H1 (cell line): ENCODE results near the gene COL6A1. TPM values are rescaled to one million over a fixed set of nuclear protein-coding genes. Genes with fewer than 3 reads are reported as not detected.

Experiments
- CTCF ChIA-PET: fragments of 300-600 bp; sonication (Branson Sonifier 250); formaldehyde crosslinking; loops from one replicate; lab custom pipeline; 2021; ENCODE audit not compliant: partially characterized antibody; lab: Charles Lee
- POLR2A ChIA-PET: fragments of 300-600 bp; sonication (Branson Sonifier 250); formaldehyde crosslinking; loops from one replicate; lab custom pipeline; 2021; ENCODE audit warnings: inconsistent platforms; ENCODE audit not compliant: partially characterized antibody; lab: Charles Lee
- DNase-seq, 2 experiments: peaks; one replicate each; pipeline versions ENCODE4 v3.0.0 to v3.0.0-alpha.2; 2010 to 2022; ENCODE audit warnings: low spot score in 2 of 2, low read depth in 1 of 2, mixed read lengths in 1 of 2
- FAIRE-seq: peaks from 2 replicates; lab custom pipeline; 2011; peaks lifted over from hg19 to GRCh38; lab: Jason Lieb, UNC
- H2AFZ ChIP-seq: 2 replicates; pipeline ENCODE4 v1.8.1; 2012; ENCODE audit warnings: low read length, inconsistent platforms
- H2AK5ac ChIP-seq: 2 replicates; pipeline ENCODE4 v1.6.1; 2013; ENCODE audit warnings: low read depth, low read length
- H2BK120ac ChIP-seq: replicated peaks from 2 replicates; pipeline ENCODE3; 2013; ENCODE audit warnings: low read depth, low read length, inconsistent platforms
- H2BK12ac ChIP-seq: 2 replicates; pipeline ENCODE4 v1.6.1; 2013; ENCODE audit warnings: low read depth, low read length
- H2BK15ac ChIP-seq: 2 replicates; pipeline ENCODE4 v1.6.1; 2013; ENCODE audit warnings: low read length
- H2BK20ac ChIP-seq: 2 replicates; pipeline ENCODE4 v1.6.1; 2013; ENCODE audit warnings: low read length
- H2BK5ac ChIP-seq: 2 replicates; pipeline ENCODE4 v1.6.1; 2013; ENCODE audit warnings: low read depth, low read length
- H3K14ac ChIP-seq: 2 replicates; pipeline ENCODE4 v1.6.1; 2013; ENCODE audit warnings: inconsistent platforms; ENCODE audit not compliant: insufficient read length
- H3K18ac ChIP-seq: 2 replicates; pipeline ENCODE4 v1.6.1; 2013; ENCODE audit warnings: low read length; ENCODE audit errors: extremely low read depth
- H3K23ac ChIP-seq: 2 replicates; pipeline ENCODE4 v1.6.1; 2013; ENCODE audit warnings: inconsistent platforms; ENCODE audit not compliant: insufficient read length
- H3K23me2 ChIP-seq: 2 replicates; pipeline ENCODE4 v1.6.1; 2013; ENCODE audit warnings: low read depth, low read length
- H3K27ac ChIP-seq: 2 replicates; pipeline ENCODE4 v1.6.1; 2011; ENCODE audit warnings: low read depth, low read length, inconsistent platforms
- H3K27me3 ChIP-seq, 4 experiments: replicated peaks in 1 of 4; 1 replicate in 1 of 4; 2 replicates in 3 of 4; pipeline versions ENCODE4 v1.6.1 to v1.8.1; 2011 to 2013; ENCODE audit warnings: low read length in 3 of 4, mild to moderate bottlenecking in 3 of 4, inconsistent platforms in 2 of 4, mixed read lengths in 2 of 4, moderate library complexity in 1 of 4; ENCODE audit not compliant: control insufficient read depth in 3 of 4, insufficient read depth in 3 of 4; ENCODE audit errors: extremely low read depth in 1 of 4
- H3K36me3 ChIP-seq, 4 experiments: 2 replicates each; pipeline versions ENCODE4 v1.6.1 to v1.8.1; 2011 to 2013; ENCODE audit warnings: mild to moderate bottlenecking in 4 of 4, low read length in 3 of 4, moderate library complexity in 2 of 4, control low read depth in 1 of 4, inconsistent platforms in 1 of 4; ENCODE audit not compliant: insufficient read depth in 4 of 4, control insufficient read depth in 2 of 4
- H3K4ac ChIP-seq: replicated peaks from 2 replicates; pipeline ENCODE3; 2013; ENCODE audit warnings: low read length, low read depth, mixed read lengths, inconsistent platforms; ENCODE audit not compliant: insufficient read length
- H3K4me1 ChIP-seq, 4 experiments: replicated peaks in 1 of 4; 1 replicate in 1 of 4; 2 replicates in 3 of 4; pipeline versions ENCODE4 v1.6.1 to v1.8.1; 2011 to 2013; ENCODE audit warnings: low read length in 3 of 4, inconsistent platforms in 2 of 4, mixed read lengths in 1 of 4; ENCODE audit not compliant: insufficient read depth in 4 of 4, control insufficient read depth in 3 of 4
- H3K4me2 ChIP-seq, 2 experiments: 2 replicates each; pipeline versions ENCODE4 v1.6.1 to v1.8.1; 2011 to 2013; ENCODE audit warnings: low read depth in 2 of 2, low read length in 2 of 2, control low read depth in 1 of 2, inconsistent platforms in 1 of 2, mild to moderate bottlenecking in 1 of 2; ENCODE audit not compliant: insufficient read depth in 1 of 2
- H3K4me3 ChIP-seq, 4 experiments: fragments of 200-600, 300-600 bp in 1 of 4; sonication (generic), shearing (Covaris generic), sonication (Bioruptor Twin) in 1 of 4; 2 replicates each; pipeline versions ENCODE4 v1.5.1 to v1.8.1; 2011 to 2016; ENCODE audit warnings: low read length in 4 of 4, low read depth in 3 of 4, control low read depth in 2 of 4, inconsistent platforms in 2 of 4, mild to moderate bottlenecking in 2 of 4, mixed read lengths in 1 of 4, moderate library complexity in 1 of 4; ENCODE audit not compliant: insufficient read depth in 2 of 4; ENCODE audit errors: extremely low read depth in 1 of 4
- H3K56ac ChIP-seq: replicated peaks from 2 replicates; pipeline ENCODE3; 2013; ENCODE audit warnings: low read depth, mild to moderate bottlenecking, mixed read lengths, low read length, inconsistent platforms; ENCODE audit not compliant: insufficient read length
- H3K79me1 ChIP-seq: 2 replicates; pipeline ENCODE4 v1.6.1; 2013; ENCODE audit warnings: low read depth, low read length, control low read depth
- H3K79me2 ChIP-seq, 2 experiments: 2 replicates each; pipeline versions ENCODE4 v1.6.1 to v1.8.1; 2012 to 2013; ENCODE audit warnings: low read length in 2 of 2, mild to moderate bottlenecking in 2 of 2, inconsistent platforms in 1 of 2; ENCODE audit not compliant: insufficient read depth in 2 of 2, control insufficient read depth in 1 of 2
- H3K9ac ChIP-seq, 4 experiments: replicated peaks in 1 of 4; 1 replicate in 1 of 4; 2 replicates in 3 of 4; pipeline versions ENCODE4 v1.6.1 to v1.8.1; 2011 to 2013; ENCODE audit warnings: low read depth in 3 of 4, low read length in 3 of 4, control low read depth in 2 of 4, mild to moderate bottlenecking in 2 of 4, moderate library complexity in 2 of 4, inconsistent platforms in 1 of 4; ENCODE audit errors: extremely low read depth in 1 of 4
- H3K9me3 ChIP-seq, 2 experiments: 2 replicates each; pipeline versions ENCODE4 v1.6.1 to v1.8.1; 2012 to 2013; ENCODE audit warnings: mild to moderate bottlenecking in 2 of 2, moderate library complexity in 2 of 2, control low read depth in 1 of 2, inconsistent platforms in 1 of 2, low read depth in 1 of 2, low read length in 1 of 2, mixed read lengths in 1 of 2; ENCODE audit not compliant: insufficient read depth in 2 of 2
- H4K20me1 ChIP-seq, 2 experiments: replicated peaks in 1 of 2; 2 replicates each; pipeline versions ENCODE3 to v1.8.1; 2011 to 2013; ENCODE audit warnings: inconsistent platforms in 2 of 2, low read length in 2 of 2, mild to moderate bottlenecking in 1 of 2; ENCODE audit not compliant: insufficient read depth in 2 of 2, control insufficient read depth in 1 of 2
- H4K5ac ChIP-seq: 2 replicates; pipeline ENCODE4 v1.6.1; 2013; ENCODE audit warnings: low read length, low read depth, mixed read lengths, inconsistent platforms; ENCODE audit not compliant: insufficient read length
- H4K8ac ChIP-seq: 2 replicates; pipeline ENCODE4 v1.8.0; 2013; ENCODE audit warnings: mild to moderate bottlenecking, moderate library complexity, low read length, inconsistent platforms; ENCODE audit not compliant: insufficient read depth; ENCODE audit errors: extremely low read depth
- H4K91ac ChIP-seq: replicated peaks from 2 replicates; pipeline ENCODE3; 2013; ENCODE audit warnings: low read length, mixed read lengths, inconsistent platforms; ENCODE audit not compliant: insufficient read length
- CBX5 ChIP-seq: fragments of 300-800, 300-1000 bp; sonication (generic); IDR thresholded peaks from 2 replicates; pipeline ENCODE4 v1.7.1; 2016; ENCODE audit warnings: antibody characterized with exemption, low read length, low read depth
- GABPA ChIP-seq: IDR thresholded peaks from 2 replicates; pipeline ENCODE4 v1.6.1; 2011; ENCODE audit warnings: mild to moderate bottlenecking, low read length, moderate library complexity, borderline replicate concordance; ENCODE audit not compliant: insufficient read depth
- WGBS, 2 experiments: shearing (Covaris generic) in 1 of 2; methylation state at CpG; one replicate each; pipeline versions ENCODE4 v1.1.6 to v1.1.7; 2013 to 2015; ENCODE audit warnings: low lambda C conversion rate in 2 of 2, mixed read lengths in 2 of 2, inconsistent platforms in 1 of 2, low coverage in 1 of 2, missing lambda C conversion rate in 1 of 2; ENCODE audit not compliant: insufficient replicate concordance in 2 of 2, insufficient coverage in 1 of 2, insufficient read length in 1 of 2; ENCODE audit errors: extremely low coverage in 1 of 2, missing lambda C conversion rate in 1 of 2; 5-methylcytosine and 5-hydroxymethylcytosine counted together
- polyA plus RNA-seq, 7 experiments: library from polyadenylated mRNA; depleted of rRNA in 3 of 7; stranded (reverse) in 5 of 7; unstranded in 2 of 7; fragments of >200 nt in 5 of 7; fragments of 200-250 nt in 2 of 7; gene quantifications; 1 replicate in 5 of 7; 2 replicates in 1 of 7; 4 replicates in 1 of 7; pipeline versions ENCODE4 v1.2.1 to v1.2.3, GENCODE V29; 2011 to 2013; ENCODE audit warnings: missing spikeins in 2 of 7, mixed read lengths in 2 of 7
- total RNA-seq: library from RNA; stranded (reverse); fragmentation: NEBNext Ultra II Directional; extraction: Animal tissue kit (Norgen Biotek cat#: 25700); gene quantifications from 2 replicates; pipeline ENCODE4 v1.2.1, GENCODE V29; 2021

Gene COL6A1
- total and polyA plus RNA-seq, 2 of the 8 experiments (the other 6 are each of a cell fraction or from before 2014, with no cell fraction given): 100 to 115 TPM

GRCh38 chr21:46054031-46054430 is 72.5 kb downstream of the COL6A1 start:
- peaks cover 3 to 7% of the 10 kb centered on the region in 2 experiments; a peak in 3 of 4 replicates for H3K9me3 ChIP-seq
- H3K27ac ChIP-seq: no peak overlapping the region
- H2BK20ac ChIP-seq: no peak overlapping the region
- no peak overlapping the region for H3K4me3 ChIP-seq
- H3K23me2 ChIP-seq: no peaks in the 10 kb centered on the region
- H3K4ac ChIP-seq: no peak overlapping the region
- WGBS, 2 experiments: 89% methylated on average over 10 of the region's 10 CpGs; no CpG with 5 or more reads in 1 of the 2 experiments
- ChIA-PET POLR2A (no interaction called here), CTCF (interaction anchor here (1.2 kb wide), 1 partner anchor 131 kb away, joined by 5 read pairs; no protein-coding TSS in a partner anchor)
- no peaks in the 10 kb centered on the region for H4K20me1 ChIP-seq
- H3K56ac ChIP-seq: no peak overlapping the region
- H3K14ac ChIP-seq: no peak overlapping the region
- no peak overlapping the region for H2AFZ ChIP-seq
- no peak overlapping the region for H3K18ac ChIP-seq
- no peak for TF ChIP-seq GABPA
- TF ChIP-seq CBX5: no peak
- no peak overlapping the region for H2BK15ac ChIP-seq
- no peaks in the 10 kb centered on the region for H3K79me1 ChIP-seq
- H3K4me2 ChIP-seq: no peak overlapping the region
- no peak overlapping the region for H2BK12ac ChIP-seq
- H4K8ac ChIP-seq: no peak overlapping the region
- no peak overlapping the region for H2AK5ac ChIP-seq
- H3K36me3 ChIP-seq: no peaks in the 10 kb centered on the region
- DNase-seq (no peak), FAIRE-seq (no peak)
- H3K27me3 ChIP-seq: 0 out of 7 replicates have a peak, but pooled peaks cover 0 to 2% (median 0%) of the 10 kb centered on the region in 4 experiments
- no peak overlapping the region for H4K91ac ChIP-seq
- no peaks in the 10 kb centered on the region for H3K79me2 ChIP-seq
- no peak overlapping the region for H3K23ac ChIP-seq
- no peak overlapping the region for H2BK120ac ChIP-seq
- no peak overlapping the region for H2BK5ac ChIP-seq
- H3K4me1 ChIP-seq: peaks cover 0 to 19% (median 5%) of the 10 kb centered on the region in 4 experiments; a peak in 6 of 7 replicates
- no peak overlapping the region for H3K9ac ChIP-seq
- H4K5ac ChIP-seq: no peak overlapping the region
